Erythroblast (primary cell): ENCODE data around the gene RALGAPA1.
"Not testable (repeated sequence)": the region's sequence is repeated elsewhere in the genome, so short reads cannot be mapped to it uniquely, and the experiment has no call there.

ENCODE experiments used
- DNase-seq, 2 experiments: peaks; one replicate each; lab custom pipeline; 2025; lab: John Stamatoyannopoulos, UW
- GATA1 ChIP-seq: IDR thresholded peaks from 2 replicates; pipeline ENCODE4 v1.6.1; 2011; ENCODE audit warnings: low read depth, mild to moderate bottlenecking, control low read depth, low read length, moderate library complexity
- POLR2A ChIP-seq: IDR thresholded peaks from 2 replicates; pipeline ENCODE4 v1.6.1; 2011; ENCODE audit warnings: mild to moderate bottlenecking, low read length

RALGAPA1 gene

DNA sequence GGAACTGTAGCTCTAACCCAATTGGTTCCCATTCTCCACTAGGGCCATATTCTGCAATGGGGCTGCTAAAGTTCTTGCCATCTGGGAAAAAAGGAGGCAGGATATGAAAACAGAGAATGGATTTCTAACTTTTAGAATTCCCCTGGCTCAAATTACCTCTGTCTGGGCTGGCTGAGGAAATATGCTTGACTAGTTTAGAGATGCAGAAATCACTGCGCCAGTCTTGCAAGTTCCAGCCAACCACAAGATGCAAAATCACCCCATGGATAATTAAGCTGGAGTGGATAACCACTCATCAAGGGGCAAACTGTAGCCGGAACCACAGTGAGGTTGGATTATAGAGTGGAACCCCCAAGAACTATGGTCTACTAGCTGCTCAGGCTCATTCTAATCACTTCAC, 126.3 kb downstream of the RALGAPA1 start:
- no peak for TF ChIP-seq POLR2A
- no peak for TF ChIP-seq GATA1
- no peak for DNase-seq

DNA sequence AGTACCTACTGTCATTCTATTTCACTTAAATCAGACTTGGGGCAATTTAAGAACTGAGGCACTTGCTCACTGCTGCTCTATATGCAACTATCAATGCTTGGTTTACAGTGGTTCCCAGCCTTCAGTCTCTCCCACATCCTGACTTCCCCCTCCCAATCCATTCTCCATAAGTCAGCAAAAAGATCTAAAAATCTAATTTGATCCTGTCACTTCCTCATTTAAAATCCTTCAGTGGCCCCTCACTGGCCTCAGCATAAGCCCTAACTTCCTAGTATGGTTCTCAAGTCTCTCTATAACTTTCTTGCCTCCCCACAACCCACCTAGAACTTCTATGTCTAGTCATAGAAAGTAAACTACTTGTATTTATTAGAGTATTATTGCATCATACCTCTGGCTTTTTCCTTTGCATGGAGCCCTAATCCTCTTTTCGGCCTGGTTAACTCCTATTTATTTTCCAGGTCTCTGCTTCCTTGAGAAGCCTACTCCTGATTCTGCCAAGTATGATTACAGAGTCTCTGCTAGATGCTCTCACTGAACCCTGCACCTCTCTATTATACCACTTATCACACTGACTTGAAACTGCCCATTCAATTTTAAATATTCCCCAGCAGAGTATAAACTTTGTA, 130.6 kb downstream of the RALGAPA1 start:
- TF ChIP-seq GATA1 = no peak
- no peak for TF ChIP-seq POLR2A
- DNase-seq = no peak

DNA sequence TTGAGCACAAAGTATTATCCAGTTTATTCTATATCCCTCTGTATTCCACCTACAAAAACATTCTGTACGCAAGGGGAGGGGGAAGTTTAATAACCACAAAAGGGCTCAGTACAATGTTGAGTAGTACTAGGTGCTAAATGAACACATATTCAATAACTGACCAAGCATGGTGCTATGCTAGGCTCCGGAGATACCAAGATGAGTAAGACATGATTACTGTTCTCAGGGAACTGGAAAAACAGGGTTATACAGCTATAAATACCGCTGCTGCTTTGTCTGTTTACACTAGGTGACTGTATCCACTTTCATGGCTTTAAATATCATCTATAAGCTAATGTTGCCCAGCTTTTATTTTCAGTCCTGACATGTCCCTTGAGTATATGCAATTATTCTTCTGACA, 139.3 kb downstream of the RALGAPA1 start:
- no peak for TF ChIP-seq GATA1
- no peak for TF ChIP-seq POLR2A
- no peak for DNase-seq

- no peak for DNase-seq
- no peak for TF ChIP-seq GATA1
- no peak for TF ChIP-seq POLR2A
Measured at GRCh38 chr14:35666429-35667043, 142.6 kb downstream of the RALGAPA1 start.

GRCh38 chr14:35661875-35662274, 147.2 kb downstream of the RALGAPA1 start:
- DNase-seq = no peak
- TF ChIP-seq POLR2A = no peak
- no peak for TF ChIP-seq GATA1

- TF ChIP-seq POLR2A = no peak
- no peak for TF ChIP-seq GATA1
- DNase-seq = no peak
Measured at GRCh38 chr14:35653045-35653444, 156.1 kb downstream of the RALGAPA1 start.

DNA sequence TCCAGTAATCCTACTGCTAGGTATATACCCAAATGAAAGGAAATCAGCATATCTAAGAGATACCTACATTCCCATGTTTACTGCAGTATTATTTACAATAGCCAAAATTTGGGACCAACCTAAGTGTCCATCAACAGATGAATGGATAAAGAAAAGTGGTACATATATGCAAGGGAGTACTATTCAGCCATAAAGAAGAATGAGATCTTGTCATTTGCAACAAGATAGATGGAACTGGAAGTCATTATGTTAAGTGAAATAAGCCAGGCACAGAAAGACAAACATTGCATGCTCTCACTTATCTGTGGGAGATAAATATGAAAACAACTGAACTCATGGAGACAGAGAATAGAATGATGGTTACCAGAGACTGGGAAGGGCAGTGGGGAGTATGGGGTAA, 165.6 kb downstream of the RALGAPA1 start:
- DNase-seq = no peak
- TF ChIP-seq POLR2A (no peak), GATA1 (no peak)

DNA sequence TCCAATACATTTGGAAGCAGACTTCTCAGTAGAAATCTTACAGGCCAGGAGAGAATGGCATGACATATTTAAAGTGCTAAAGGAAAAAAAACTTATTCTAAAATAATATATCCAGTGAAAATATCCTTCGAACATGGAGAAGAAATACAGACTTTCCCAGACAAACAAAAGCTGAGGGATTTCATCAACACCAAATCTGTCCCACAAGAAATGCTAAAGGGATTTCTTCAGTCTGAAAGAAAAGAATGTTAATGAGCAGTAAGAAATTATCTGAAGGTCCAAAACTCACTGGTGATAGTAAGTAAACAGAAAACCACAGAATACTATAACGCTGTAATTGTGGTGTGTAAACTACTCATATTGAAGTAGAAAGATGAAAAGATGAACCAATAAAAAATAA, 171.2 kb downstream of the RALGAPA1 start:
- TF ChIP-seq GATA1 (no peak), POLR2A (no peak)
- no peak for DNase-seq

- TF ChIP-seq GATA1 (no peak), POLR2A (no peak)
- no peak for DNase-seq
Measured at GRCh38 chr14:35637269-35637668, 171.8 kb downstream of the RALGAPA1 start.

GRCh38 chr14:35632676-35633075, 176.4 kb downstream of the RALGAPA1 start:
- no peak for DNase-seq
- no peak for TF ChIP-seq GATA1
- no peak for TF ChIP-seq POLR2A

- TF ChIP-seq POLR2A = no peak
- TF ChIP-seq GATA1 = no peak
- DNase-seq = no peak
Measured at GRCh38 chr14:35632271-35632670, 176.8 kb downstream of the RALGAPA1 start.

DNA sequence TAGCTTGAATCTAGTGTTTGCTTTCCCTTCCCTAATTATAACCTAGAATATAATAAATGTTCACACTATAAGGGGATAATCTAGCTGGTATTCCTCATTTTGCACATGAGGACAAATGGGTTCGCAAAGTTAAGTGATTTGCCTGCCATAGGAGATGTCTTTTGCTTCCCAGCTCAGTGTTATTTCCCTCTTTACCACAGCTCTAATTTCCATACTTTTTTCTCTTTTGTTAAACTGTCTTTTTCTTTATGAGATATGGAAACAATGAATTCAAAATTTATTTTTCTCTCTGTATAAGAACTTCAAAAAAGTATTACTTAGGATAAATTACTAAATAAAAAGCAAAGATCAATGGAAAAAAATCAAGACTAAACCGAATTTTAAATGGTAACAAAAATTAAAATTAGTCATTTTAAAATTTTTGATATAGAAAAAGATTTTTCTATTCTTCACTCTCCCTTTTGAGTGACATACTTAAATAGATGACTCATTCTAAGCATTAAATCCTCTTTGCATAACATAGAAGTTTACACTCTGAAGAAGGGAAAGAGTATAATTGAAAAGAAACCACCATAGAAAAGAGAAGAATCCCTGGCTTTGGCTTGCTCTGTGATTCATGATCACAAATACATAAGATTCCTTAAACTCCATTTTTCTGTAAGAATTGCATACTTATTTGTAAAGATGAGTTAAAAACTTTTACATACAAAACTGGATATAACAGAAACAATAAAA, 177.9 kb downstream of the RALGAPA1 start:
- TF ChIP-seq POLR2A (no peak), GATA1 (no peak)
- DNase-seq = no peak

DNA sequence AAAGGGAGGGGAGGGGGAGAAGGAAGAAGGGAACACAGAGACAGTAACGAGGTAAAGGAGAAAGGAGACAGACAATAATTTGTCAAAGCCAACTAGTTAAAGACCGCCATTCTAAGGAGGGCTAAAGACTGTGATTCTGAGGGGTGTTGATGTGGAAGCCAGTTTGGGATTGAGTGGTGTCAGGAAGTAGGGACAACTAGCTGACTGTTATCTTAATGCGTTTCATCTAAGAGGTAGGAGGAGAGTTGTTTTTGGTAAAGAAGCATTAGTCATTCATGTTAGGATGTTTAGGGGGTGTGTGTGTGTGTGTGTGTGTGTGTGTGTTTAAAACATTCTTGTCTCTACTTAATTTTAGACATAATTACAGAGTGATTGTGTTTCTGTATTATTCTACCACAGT, 180.1 kb downstream of the RALGAPA1 start:
- DNase-seq = no peak
- TF ChIP-seq POLR2A (no peak), GATA1 (no peak)

- not testable (repeated sequence) for DNase-seq
Measured at GRCh38 chr14:35626947-35627346, 182.1 kb downstream of the RALGAPA1 start.

- not testable (repeated sequence) for DNase-seq
Measured at GRCh38 chr14:35621996-35622395, 187.1 kb downstream of the RALGAPA1 start.

DNA sequence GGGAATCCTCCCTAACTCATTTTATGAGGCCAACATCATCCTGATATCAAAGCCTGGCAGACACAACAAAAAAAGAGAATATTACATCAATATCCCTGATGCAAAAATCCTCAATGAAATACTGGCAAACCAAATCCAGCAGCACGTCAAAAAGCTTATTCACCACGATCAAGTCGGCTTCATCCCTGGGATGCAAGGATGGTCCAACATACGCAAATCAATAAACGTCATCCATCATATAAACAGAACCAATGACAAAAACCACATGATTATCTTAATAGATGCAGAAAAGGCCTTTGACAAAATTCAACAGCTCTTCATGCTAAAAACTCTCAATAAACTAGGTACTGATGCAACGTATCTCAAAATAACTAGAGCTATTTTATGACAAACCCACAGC, 189.1 kb downstream of the RALGAPA1 start:
- not testable (repeated sequence) for DNase-seq

GRCh38 chr14:35619461-35619860, 189.6 kb downstream of the RALGAPA1 start:
- DNase-seq = not testable (repeated sequence)
